ENCODE data around the gene EIF3D. TPM values are rescaled to one million over a fixed set of nuclear protein-coding genes. Genes with fewer than 3 reads are reported as not detected.

The EIF3D gene
- total RNA-seq, 2 experiments from 2014 or later: 359 to 403 TPM

DNA sequence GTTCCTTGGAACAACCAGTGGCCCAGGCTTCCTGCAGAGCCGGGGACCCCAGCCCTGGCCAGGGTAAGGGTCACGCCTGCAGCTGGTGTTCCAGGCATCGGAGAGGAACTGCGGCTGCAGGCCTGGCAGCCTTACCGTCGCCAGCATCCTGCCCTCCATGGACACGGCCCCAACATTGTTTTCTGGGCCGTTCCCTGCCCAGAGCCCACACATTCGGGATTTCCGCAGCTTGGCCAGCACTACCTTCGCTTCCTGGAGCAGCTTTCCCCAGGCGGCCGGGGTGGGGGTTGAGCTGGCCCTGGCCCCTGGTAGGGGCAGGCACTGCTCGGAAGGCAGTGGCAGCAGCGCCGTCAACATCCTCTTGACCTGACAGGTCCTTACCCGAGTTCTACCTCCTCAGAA, 65.2 kb downstream of the EIF3D start:
- ATAC-seq (no peak), DNase-seq (no peak)
- no peaks in the 10 kb centered on the region for H3K27me3 Mint-ChIP-seq
- no peak overlapping the region for H3K4me3 Mint-ChIP-seq
- intact Hi-C loops (cut with DNase I, micrococcal nuclease): no loop called here
- ChIA-PET POLR2A (interaction anchor here (1.0 kb wide), 1 partner anchor 28 kb away, joined by 5 read pairs; no protein-coding TSS in a partner anchor), CTCF (interaction anchor here (0.7 to 2.0 kb wide), 5 partner anchors 20 to 162 kb away, joined by 3 to 6 read pairs (median 4); no protein-coding TSS in a partner anchor)
- no peaks in the 10 kb centered on the region for H3K9me3 Mint-ChIP-seq (ENCODE audit: low read depth)
- H3K27ac Mint-ChIP-seq: no peak overlapping the region
- H3K4me1 Mint-ChIP-seq: peaks cover 18% of the 10 kb centered on the region
- peaks cover 7% of the 10 kb centered on the region for H3K36me3 Mint-ChIP-seq (ENCODE audit: low read depth)

DNA sequence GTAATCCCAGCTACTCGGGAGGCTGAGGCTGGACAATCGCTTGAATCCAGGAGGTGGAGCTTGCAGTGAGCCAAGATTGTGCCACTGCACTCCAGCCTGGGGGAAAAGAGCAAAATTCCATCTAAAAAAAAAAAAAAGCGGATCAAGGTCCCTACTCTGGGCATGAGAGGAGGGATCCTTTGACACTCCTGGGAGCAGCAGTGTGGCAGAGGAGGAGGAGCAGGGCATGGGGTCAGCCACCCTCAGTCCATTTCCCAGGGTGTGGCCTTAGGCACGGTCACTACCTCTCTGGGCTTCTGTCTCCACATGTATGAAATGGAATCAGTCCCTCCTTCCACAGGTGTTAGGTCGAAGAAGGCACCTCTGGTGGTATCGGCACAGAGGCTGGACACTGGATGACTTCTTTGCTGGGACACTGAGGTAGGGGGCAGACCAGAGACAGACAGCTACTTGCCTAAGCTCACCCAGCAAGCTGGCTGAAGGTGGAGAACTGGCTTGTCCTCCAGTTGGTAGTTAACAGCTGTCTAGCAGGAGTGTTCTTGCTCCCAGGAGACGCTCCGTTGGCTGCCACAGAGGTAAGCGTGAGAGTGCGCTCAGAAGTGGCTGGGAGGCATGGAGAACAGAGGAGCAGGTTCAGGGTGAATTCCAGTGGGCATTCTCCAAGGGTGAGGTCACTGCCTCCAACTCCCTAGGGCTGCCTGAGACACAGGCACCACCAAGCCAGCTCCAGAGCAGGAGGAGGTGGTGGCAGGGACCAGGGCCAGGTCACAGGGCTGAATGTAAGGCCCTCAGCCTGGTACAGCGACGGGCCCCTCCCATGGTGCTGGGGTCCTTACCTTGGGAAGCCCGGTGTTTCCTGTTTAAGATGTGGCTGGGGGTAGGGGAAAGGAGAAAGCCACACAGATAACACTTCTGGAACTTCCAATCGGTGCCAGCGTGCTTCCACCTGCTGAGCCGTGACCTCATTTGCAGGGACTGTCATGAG, 67.0 kb downstream of the EIF3D start:
- Mint-ChIP-seq H3K27ac (no peak overlapping the region), H3K4me1 (peaks cover 3% of the 10 kb centered on the region), H3K36me3 (ENCODE audit: low read depth) (peaks cover 3% of the 10 kb centered on the region), H3K27me3 (no peaks in the 10 kb centered on the region), H3K4me3 (no peak overlapping the region), H3K9me3 (ENCODE audit: low read depth) (no peaks in the 10 kb centered on the region)
- ChIA-PET POLR2A (no interaction called here), CTCF (interaction anchor here (0.7 to 2.0 kb wide), 3 partner anchors 25 to 194 kb away, joined by 3 to 6 read pairs (median 3); no protein-coding TSS in a partner anchor)
- ATAC-seq (no peak), DNase-seq (no peak)
- intact Hi-C loops (cut with DNase I, micrococcal nuclease): no loop called here

Other genes starting within 250 kb of the EIF3D start
- gene MYH9, start 141.2 kb downstream of the EIF3D start, total RNA-seq: 100 to 1,000 TPM; 720 to 773 TPM
- gene TXN2, start 47.5 kb downstream of the EIF3D start, total RNA-seq: 10 to 100 TPM; 95.5 to 99.1 TPM
- gene FOXRED2, start 22.1 kb downstream of the EIF3D start, total RNA-seq: 10 to 100 TPM; 15.7 to 16.6 TPM
- gene CACNG2, start 174.6 kb upstream of the EIF3D start, total RNA-seq: not detected
- 10 to 100 TPM; 14.9 to 21.6 TPM for gene IFT27, start 247.0 kb upstream of the EIF3D start, total RNA-seq

Measured in activated CD4-positive, alpha-beta T cell treated with anti-CD3 and anti-CD28 coated beads for 36 hours (primary cell).